ENCODE measurements around the gene TMED5. TPM values are rescaled to one million over a fixed set of nuclear protein-coding genes. Genes with fewer than 3 reads are reported as not detected.

TMED5 gene
- total RNA-seq, 1 donor from 2014 or later: 92.5 TPM

GRCh38 chr1:93199150-93199549 is 18.9 kb upstream of the TMED5 start:
- DNase-seq (no peak), ATAC-seq (no peak)
- Histone ChIP-seq H3K9me3 (no peaks in the 10 kb centered on the region), H3K27me3 (ENCODE audit: low read depth) (no peaks in the 10 kb centered on the region), H3K36me3 (no peaks in the 10 kb centered on the region), H3K27ac (no peak overlapping the region), H3K4me1 (no peaks in the 10 kb centered on the region), H3K4me3 (no peak overlapping the region)
- intact Hi-C loops (cut with DNase I): no loop called here
- TF ChIP-seq CTCF (IDR thresholded peaks at IDR 0.05): no peak

- Histone ChIP-seq H3K4me3 (no peak overlapping the region), H3K27ac (no peak overlapping the region), H3K36me3 (no peaks in the 10 kb centered on the region), H3K27me3 (ENCODE audit: low read depth) (no peaks in the 10 kb centered on the region), H3K9me3 (no peaks in the 10 kb centered on the region), H3K4me1 (no peaks in the 10 kb centered on the region)
- intact Hi-C loops (cut with DNase I): no loop called here
- ATAC-seq (no peak), DNase-seq (no peak)
- no peak for TF ChIP-seq CTCF (IDR thresholded peaks at IDR 0.05)
These were observed 16.4 kb upstream of the TMED5 start for GRCh38 chr1:93196591-93196990.

GRCh38 chr1:93194231-93194990 is 14.2 kb upstream of the TMED5 start:
- Histone ChIP-seq H3K27ac (no peak overlapping the region), H3K36me3 (no peaks in the 10 kb centered on the region), H3K4me3 (no peak overlapping the region), H3K9me3 (no peaks in the 10 kb centered on the region), H3K27me3 (ENCODE audit: low read depth) (no peaks in the 10 kb centered on the region), H3K4me1 (no peaks in the 10 kb centered on the region)
- no peak for DNase-seq
- no peak for ATAC-seq
- intact Hi-C loops (cut with DNase I): no loop called here
- TF ChIP-seq CTCF (IDR thresholded peaks at IDR 0.05): no peak

GRCh38 chr1:93190432-93190831 is 10.2 kb upstream of the TMED5 start:
- Histone ChIP-seq H3K9me3 (no peaks in the 10 kb centered on the region), H3K27ac (no peak overlapping the region), H3K4me1 (no peaks in the 10 kb centered on the region), H3K36me3 (no peaks in the 10 kb centered on the region), H3K27me3 (ENCODE audit: low read depth) (no peaks in the 10 kb centered on the region), H3K4me3 (no peak overlapping the region)
- no peak for TF ChIP-seq CTCF (IDR thresholded peaks at IDR 0.05)
- intact Hi-C loops (cut with DNase I): no loop called here
- DNase-seq (no peak), ATAC-seq (no peak)

GRCh38 chr1:93186667-93187066 is 6.5 kb upstream of the TMED5 start:
- ATAC-seq (no peak), DNase-seq (no peak)
- Histone ChIP-seq H3K36me3 (no peaks in the 10 kb centered on the region), H3K4me3 (no peak overlapping the region), H3K9me3 (no peaks in the 10 kb centered on the region), H3K27ac (no peak overlapping the region), H3K27me3 (ENCODE audit: low read depth) (no peaks in the 10 kb centered on the region), H3K4me1 (no peaks in the 10 kb centered on the region)
- TF ChIP-seq CTCF (IDR thresholded peaks at IDR 0.05): no peak
- intact Hi-C loops (cut with DNase I): no loop called here

All from lower lobe of right lung (tissue), 2 donors.